HG03060 (cell line): ENCODE measurements around the gene CCZ1.
"Not testable (repeated sequence)": the region's sequence is repeated elsewhere in the genome, so short reads cannot be mapped to it uniquely, and the experiment has no call there.

Experiments
- ATAC-seq: cut with Tn5 transposase; IDR thresholded peaks from one replicate; pipeline ENCODE4 v1.9.1; 2021; ENCODE audit warnings: low read depth, moderate number of reproducible peaks; ENCODE audit not compliant: unreplicated experiment

Gene CCZ1

DNA sequence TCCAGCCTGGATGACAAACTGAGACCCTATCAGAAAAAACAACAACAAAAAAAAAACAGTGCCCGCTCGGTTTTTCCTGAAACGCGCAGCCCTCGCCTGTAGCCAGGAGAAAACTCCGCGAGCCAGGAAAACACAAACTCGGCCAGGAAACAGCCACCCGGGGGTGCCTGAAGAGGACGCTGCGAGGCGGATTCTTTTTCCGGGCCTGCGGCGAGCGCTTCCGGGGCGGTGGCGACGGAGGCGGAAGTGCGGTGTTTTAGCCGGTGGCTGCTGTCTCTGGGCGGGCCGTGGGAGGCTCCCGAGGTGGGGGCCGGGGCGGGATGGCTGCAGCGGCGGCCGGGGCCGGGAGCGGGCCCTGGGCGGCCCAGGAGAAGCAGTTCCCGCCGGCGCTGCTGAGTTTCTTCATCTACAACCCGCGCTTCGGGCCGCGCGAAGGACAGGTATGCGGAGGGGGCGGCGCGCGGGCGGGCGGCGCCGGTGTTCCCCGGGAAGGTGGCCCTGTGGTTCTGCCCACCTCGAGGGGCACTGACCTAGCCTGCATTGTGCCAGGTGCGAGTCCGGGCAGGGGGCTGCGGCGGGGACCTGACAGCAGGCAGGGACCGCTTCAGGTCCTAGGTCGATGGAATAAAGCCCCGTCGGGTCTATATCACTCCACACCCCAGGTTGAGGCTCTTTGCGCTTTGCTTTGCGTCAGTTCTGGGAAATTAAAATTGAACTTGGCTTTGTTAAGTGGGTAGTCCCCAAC is at the start of gene CCZ1:
Gene CCZ1 (plus strand): TSS at position 254 of the 745 bp plus-strand sequence. CDS start 67 bp downstream, at position 321.
- peak; percentile 71 for ATAC-seq

DNA sequence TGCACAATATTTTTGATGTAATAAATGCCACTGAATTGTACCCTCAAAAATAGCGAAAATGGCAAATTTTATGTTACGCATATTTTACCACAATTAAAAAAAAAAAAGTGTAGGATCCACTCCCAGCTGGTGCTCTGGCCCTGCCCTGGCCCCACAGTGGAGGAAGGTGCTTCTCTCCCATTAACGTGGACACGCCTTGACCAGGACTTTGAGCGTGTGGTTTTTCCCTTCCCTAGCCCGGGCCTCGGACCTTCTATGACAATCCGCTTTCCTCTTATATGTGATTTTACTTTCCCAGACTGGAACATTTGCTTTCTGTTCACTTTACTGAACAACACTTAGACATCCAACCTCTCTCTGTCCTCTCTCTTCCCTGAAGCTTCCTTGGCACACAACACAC is 47.6 kb upstream of the CCZ1 start:
- ATAC-seq: no peak

DNA sequence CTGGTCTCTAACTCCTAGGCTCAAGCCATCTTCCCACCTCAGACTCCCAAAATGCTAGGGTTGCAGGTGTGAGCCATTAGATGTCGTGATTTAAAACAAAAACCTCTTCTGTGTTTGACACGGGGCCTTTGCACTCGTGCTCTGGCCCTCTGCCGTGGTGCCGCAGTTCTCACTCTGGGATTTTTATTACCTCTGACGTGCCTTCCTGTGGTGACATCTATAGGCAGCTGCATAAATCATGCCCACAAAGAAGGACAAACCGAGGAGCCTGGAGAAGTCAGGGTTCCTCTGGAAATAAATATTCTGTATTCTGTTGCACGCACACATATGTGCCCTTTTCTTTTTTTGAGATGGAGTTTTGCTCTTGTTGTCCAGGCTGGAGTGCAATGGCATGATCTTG is 43.8 kb upstream of the CCZ1 start:
- ATAC-seq: no peak

DNA sequence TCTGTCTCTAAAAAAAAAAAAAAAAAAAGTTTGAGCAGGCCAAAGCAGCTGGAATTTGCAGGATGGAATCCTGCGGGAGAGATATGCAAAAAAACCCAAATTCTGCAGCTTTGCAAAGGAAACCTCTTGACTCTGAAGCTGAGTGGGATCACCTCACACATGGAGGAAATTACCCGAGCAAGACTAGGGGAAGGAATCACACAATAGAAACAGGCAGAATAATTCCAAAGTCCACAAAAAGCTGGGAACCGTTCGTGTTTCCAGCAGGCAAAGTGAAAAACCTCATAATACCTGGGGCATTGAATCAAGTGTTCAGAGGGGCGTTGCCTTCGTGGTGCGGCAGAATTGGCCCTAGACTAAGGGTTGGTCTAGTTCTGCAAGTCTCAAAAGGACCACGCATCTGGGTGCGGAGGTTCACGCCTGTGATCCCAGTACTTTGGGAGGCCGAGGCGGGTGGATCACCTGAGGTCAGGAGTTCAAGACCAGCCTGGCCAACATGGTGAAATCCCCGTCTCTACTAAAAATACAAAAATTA is 41.4 kb upstream of the CCZ1 start:
- not testable (repeated sequence) for ATAC-seq

DNA sequence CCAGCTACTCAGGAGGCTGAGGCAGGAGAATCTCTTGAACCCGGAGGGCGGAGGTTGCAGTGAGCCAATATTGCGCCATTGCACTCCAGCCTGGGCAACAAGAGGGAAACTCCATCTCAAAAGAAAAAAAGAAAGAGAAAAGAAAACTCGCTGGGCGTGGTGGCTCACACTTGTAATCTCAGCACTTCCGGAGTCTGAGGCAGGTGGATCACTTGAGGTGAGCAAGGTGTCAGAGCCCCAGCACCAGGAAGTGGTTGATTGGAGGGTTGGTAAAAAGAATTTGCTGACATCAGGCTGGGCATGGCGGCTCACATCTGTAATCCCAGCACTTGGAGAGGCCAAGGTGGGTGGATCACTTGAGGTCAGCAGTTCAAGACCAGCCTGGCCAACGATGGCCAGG is 40.0 kb upstream of the CCZ1 start:
- not testable (repeated sequence) for ATAC-seq

DNA sequence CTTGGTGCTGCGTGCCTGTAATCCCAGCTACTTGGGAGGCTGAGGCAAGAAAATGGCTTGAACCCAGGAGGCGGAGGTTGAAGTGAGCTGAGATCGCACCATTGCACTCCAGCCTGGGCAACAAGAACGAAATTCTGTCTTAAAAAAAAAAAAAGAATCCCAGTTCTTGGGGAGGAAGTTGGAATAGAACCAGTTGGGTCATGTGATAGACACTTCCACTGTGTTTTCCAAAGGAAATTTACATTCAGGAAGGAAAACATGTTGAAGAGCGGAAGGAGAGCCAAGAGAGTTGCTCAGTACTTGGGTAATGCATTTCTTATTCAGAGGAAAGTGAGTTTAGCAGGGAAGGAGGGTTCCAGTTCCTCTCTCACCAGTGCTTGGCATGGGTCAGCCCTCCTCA is 37.3 kb upstream of the CCZ1 start:
- ATAC-seq: not testable (repeated sequence)

DNA sequence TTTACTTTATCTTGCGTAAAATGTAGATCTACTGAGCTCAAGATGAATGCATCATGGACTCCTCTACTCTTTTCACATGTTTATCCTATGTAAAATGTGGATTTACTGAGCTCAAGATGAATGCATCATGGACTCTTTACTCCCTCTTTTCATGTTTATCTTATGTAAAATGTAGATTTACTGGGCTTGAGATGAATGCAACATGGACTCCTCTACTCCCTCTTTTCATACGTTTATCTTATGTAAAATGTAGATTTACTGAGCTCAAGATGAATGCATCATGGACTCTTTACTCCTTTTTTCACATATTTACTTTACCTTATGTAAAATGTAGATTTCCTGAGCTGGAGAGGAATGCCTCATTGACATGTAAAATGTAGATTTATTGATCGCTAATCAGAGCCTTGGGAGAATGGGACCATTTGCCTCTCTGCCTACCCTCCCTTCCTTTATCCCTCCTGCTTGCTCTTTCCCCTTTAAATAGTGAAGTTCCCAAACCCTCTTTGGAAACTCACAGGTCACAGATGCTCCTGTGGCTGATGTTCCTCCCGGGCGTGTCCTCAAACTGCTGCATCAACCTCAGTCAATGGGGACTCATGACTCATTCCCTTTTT is 35.7 kb upstream of the CCZ1 start:
- not testable (repeated sequence) for ATAC-seq

DNA sequence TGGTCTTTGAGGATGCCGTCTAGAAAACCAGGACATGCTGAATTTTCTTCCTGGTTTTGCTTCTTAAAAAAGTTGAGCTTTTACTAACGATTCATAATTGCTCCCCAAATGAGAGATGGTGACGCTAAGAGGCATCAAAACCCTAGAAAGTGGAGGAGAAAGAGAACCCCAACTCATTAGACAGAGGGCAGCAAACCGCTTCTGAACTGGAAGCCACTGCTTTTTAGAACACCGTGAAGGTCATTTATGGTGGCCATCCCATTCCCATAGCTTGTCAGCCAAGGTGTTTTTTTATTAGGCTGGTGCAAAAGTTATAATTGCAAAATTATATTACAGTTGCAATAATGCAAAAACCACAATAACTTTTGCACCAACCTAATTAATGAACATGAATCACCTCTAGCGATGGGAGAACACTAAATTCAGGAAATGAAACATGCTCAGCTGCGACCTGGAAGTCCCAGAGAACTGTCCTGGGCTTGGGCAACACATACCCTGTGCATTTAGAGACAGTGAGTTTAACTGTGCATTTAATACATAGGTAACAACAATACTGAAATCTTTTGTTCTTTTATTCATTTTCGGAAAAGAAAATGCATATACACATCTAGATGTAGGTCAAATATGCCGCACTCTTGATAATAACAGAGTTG is 33.1 kb upstream of the CCZ1 start:
- not testable (repeated sequence) for ATAC-seq

DNA sequence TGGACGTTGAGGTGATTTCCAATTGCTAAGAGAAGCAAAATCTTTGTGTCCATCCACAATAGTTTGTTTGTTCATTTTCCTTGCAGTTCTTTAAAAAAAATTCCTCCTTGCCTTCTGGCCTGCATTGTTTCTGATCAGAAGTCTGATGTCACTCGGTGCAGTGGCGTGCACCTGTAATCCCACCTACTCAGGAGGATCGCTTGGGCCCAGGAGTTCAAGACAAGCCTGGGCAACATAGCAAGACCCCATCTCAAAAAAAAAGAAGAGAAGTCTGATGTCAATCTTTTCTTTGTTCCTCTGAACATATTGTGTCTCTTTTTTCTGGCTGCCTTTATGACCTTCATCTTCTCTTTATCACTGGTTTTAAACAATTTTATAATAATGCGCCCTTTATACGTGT is 31.5 kb upstream of the CCZ1 start:
- no peak for ATAC-seq

DNA sequence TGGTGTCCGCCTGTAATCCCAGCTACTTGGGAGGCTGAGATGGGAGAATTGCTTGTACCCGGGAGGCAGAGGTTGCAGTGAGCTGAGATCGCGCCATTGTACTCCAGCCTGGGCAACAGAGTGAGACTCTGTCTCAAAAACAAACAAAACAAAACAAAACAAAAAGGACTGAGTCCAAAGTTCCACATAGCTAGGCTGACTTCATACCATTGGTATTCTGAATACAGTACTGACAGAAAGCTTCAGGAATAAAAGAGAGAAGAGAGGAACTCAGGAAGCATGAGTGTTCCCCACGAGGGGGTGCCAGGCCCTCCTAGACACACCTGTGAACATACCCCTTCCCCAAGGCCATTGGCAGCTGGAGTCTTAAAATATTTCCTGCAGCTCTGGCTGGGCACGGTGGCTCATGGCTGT is 29.6 kb upstream of the CCZ1 start:
- ATAC-seq: not testable (repeated sequence)

DNA sequence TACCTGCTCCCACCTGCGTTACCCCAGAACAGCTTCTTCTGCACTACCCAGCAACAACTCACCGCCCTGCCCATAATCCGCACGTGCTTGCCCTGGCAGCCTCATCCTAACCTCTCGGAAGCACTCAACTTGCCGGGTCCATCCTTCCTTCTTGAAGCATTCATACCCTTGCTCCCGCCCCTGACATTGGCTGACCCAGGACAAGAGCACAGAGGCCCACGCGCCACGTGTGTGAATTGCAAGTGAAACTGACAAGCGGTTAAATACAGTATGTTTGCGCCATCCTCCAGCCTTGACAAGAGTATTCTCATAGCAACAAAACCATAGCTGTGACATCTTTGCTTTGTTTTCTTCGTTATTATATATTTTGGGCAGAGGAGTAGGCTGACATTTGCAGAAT is 28.8 kb upstream of the CCZ1 start:
- ATAC-seq: no peak

DNA sequence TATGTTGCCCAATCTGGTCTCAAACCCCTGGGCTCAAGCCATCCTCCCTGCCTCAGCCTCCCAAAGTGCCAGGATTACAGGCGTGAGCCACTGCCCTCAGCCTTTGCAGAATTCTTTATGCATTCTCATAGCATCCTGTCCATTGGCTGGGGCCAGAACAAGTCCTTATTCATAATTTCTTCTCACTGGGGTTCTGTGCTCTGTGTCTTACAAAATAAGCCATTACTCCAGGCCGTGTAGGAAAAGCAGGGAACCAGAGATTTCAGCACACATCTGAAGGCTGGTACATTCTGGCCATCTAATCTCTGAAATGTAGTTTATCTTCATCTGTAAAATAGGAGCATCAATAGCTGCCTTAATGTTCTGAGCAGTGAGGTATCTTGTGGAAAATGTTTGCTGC is 28.2 kb upstream of the CCZ1 start:
- no peak for ATAC-seq

DNA sequence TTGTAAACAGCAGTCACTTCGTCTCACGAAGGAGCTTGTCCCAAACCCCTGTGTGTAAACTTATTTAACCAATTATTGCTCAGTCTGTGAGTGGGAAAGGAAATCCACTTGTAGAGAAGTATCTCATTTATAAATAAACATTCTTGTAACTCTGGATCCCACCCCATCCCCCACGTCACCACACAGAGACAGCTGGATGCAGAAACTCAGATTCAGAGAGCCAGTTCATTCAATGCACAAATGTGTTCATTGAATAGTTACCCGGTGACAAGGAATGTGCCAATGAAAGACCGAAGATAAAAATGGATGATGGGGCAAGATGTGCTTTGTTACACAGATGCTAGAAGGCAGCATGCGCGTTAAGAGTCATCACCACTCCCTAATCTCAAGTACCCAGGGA is 26.2 kb upstream of the CCZ1 start:
- ATAC-seq: no peak

DNA sequence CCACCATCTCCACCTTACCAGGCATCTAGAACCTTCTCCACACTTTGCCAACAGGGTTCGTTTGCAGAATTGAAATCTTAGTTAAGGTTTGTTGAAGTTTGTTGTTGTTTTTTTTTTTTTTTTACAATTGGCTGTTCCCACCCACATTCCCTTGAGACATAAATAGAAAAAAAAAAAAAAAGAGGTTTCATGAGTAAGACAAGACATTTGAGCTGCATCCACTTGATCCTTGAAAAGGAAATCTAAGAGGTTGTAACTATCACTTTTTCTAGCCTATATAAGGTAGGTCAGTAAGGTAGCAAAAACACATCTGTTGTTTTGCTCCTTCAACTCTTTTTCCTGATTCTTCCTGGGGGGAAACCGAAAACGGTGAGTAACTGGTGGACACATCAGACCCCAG is 18.9 kb upstream of the CCZ1 start:
- not testable (repeated sequence) for ATAC-seq

DNA sequence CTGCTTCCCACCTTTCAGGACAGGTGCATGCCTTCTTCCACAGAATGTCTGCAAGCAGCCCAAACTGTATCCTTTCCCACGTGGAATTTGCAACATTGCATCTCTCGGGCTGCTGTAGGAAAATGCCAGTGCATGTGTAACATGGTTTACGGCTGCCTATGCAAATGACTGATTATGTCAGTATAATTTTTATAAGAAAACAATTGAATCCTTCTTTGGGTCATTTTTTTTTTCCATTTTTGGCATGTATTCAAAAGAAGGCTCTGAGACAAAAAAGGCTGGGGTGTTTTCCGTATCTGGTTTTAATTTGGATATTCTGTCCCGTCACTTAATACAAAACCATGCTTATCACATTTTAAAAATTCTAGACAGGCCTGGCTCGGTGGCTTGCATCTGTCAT is 18.4 kb upstream of the CCZ1 start:
- ATAC-seq: not testable (repeated sequence)

DNA sequence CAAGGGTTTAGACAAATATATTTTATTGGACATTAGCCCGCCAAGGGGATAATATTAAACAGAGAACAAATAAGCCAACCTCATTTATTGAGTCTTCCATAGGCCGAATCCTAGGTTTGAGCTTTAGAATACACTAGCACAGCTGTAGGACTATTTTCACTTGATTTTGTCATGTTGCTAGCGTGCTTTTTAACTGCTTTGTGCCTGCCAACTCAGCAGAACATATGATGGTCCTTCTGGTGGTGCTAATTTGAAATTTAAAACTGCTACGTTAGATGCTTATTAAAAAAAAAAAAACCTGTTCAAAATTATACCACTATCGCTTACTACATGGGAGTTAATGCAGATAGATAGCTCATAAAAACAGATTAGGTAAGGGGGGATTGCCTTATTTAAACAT is 14.1 kb upstream of the CCZ1 start:
- not testable (repeated sequence) for ATAC-seq

DNA sequence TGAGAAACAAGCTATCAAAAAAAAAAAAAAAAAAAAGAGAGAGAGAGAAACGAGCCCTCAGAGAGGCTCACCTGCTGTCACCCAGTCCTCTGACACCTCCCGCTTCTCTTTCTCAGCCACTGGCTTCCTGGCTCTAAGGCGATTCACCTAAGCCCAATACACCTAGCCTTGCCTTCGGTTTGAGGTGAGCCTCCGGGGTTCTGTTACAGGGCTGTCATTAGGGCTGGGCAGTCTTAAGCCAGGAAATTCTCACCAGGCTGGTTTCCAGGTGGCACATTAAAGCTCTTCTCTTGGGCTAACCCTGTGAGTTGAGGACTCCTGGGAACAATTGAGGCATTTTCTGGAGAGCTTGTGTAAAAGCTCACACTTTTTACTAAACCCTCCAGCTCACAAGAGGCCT is 10.5 kb upstream of the CCZ1 start:
- ATAC-seq: not testable (repeated sequence)

DNA sequence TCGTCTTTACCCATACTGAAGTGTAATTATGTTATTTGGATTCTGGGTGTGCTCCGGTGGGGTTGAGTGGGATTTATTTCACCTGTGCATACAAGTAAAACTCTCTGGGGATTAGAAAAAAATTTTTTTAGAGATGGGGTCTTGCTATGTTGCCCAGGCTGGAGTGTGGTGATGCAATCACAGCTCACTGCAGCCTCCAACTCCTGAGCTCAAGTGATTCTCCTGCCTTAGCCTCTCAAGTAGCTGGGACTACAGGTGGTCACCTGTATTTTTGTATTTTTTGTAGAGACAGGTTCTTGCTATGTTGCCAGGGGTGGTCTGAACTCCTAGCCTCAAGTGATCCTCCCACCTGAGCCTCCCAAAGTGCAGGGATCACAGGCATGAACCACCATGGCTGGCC is 8.3 kb upstream of the CCZ1 start:
- not testable (repeated sequence) for ATAC-seq

DNA sequence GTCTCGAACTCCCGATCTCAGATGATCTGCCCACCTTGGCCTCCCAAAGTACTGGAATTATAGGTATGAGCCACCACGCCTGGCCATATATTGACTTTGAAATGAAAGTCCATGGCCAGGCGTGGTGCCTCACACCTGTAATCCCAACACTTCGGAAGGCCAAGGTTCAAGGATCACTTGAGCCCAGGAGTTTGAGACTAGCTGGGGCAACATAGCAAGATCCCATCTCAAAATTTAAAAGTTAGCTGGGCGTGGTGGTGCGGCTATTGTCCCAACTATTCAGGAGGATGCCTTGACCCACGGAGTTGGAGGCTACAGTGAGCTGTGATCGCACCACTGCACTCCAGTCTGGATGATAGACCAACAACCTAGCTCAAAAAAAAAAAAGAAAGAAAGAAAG is 6.0 kb upstream of the CCZ1 start:
- ATAC-seq: no peak

DNA sequence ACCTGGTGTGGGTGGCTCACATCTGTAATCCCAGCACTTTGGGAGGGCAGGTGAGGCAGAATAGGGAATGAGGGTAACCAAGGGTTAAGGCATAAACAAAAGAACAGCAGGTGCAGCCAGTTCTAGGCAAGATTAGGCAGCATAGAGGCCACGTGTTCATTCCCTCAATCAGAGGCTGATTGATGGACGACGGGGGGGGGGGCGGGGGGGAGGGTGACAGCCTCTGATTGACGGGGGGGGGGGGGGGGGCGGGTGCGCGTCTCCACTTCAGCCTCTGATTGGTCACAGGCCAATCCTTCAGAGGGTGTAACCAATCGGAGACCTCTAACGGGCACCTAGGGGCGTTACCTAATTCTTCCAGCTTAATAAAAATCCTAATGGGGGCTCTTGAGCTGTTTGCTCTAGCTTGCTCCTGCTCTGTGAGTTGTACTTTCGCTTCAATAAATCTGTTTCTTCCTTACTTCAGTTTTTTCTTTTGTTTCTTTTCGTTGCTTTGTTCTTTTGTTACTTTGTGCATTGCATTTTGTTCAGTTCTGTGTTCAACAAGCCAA is 1.1 kb upstream of the CCZ1 start:
- not testable (repeated sequence) for ATAC-seq

DNA sequence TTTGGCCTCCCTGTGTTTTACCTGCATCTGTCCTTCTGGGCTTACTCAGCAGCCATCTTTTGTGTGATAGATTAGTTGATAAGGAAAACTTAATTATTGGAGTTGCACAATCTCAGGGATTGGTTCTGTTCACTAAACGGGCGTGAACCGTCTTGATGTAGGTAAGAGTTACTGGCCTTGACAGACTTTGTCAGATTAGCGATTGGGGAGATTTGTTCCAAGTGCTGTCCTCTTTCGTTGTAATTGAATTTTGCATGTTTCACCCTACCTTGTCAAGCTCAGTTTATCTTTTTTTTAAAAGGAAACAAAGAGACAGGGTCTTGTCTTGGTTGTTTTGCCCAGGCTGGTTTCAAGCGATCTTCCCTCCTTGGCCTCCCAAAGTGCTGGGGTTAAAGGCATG is 4.5 kb downstream of the CCZ1 start:
- not testable (repeated sequence) for ATAC-seq
